CD4-positive, alpha-beta T cell (primary cell): Measurements from ENCODE around the gene CLDN22. TPM values are rescaled to one million over a fixed set of nuclear protein-coding genes. Genes with fewer than 3 reads are reported as not detected.

ENCODE experiments used
- ATAC-seq: fragments of 200-7000 bp; cut with Tn5 transposase; one replicate; pipeline ENCODE4 v1.10.0; 2022; ENCODE audit warnings: mild to moderate bottlenecking; ENCODE audit not compliant: poor library complexity
- CTCF ChIA-PET: fragments of 350-600 bp; sonication (Branson Sonifier 250); formaldehyde crosslinking; loops from one replicate; lab custom pipeline; 2021; ENCODE audit warnings: antibody characterized with exemption, inconsistent platforms; lab: Charles Lee
- POLR2A ChIA-PET: fragments of 350-600 bp; sonication (Branson Sonifier 250); formaldehyde crosslinking; loops from one replicate; lab custom pipeline; 2021; ENCODE audit warnings: antibody characterized with exemption, inconsistent platforms; lab: Charles Lee
- DNase-seq, 14 experiments: peaks; one replicate each; pipeline ENCODE4 v3.0.0-alpha.2; 2013 to 2020; ENCODE audit warnings: mixed read lengths in 2 of 14
- H3K27ac ChIP-seq, 2 donors: one replicate each; pipeline versions ENCODE4 v1.5.1 to v1.7.0; 2013; ENCODE audit warnings: low read length in 2 of 2, low read depth in 1 of 2, mild to moderate bottlenecking in 1 of 2
- H3K27me3 ChIP-seq, 2 experiments: 1 replicate in 1 of 2; 2 replicates in 1 of 2; pipeline versions ENCODE4 v1.6.1 to v1.7.0; 2013; ENCODE audit warnings: low read length in 2 of 2, control low read depth in 1 of 2, mild to moderate bottlenecking in 1 of 2, moderate library complexity in 1 of 2; ENCODE audit not compliant: insufficient read depth in 2 of 2, control insufficient read depth in 1 of 2
- H3K36me3 ChIP-seq: one replicate; pipeline ENCODE4 v1.6.1; 2013; ENCODE audit warnings: low read length, control low read depth; ENCODE audit not compliant: insufficient read depth
- H3K4me1 ChIP-seq: one replicate; pipeline ENCODE4 v1.6.1; 2013; ENCODE audit warnings: low read length, control low read depth; ENCODE audit not compliant: insufficient read depth
- H3K4me3 ChIP-seq: one replicate; pipeline ENCODE4 v1.5.1; 2013; ENCODE audit warnings: mild to moderate bottlenecking, low read length, moderate library complexity
- H3K9me3 ChIP-seq, 2 experiments: 1 replicate in 1 of 2; 2 replicates in 1 of 2; pipeline versions ENCODE4 v1.6.1 to v1.7.0; 2013; ENCODE audit warnings: low read length in 2 of 2, mild to moderate bottlenecking in 2 of 2, control low read depth in 1 of 2, moderate library complexity in 1 of 2; ENCODE audit not compliant: control insufficient read depth in 1 of 2, insufficient read depth in 1 of 2
- H3K27ac Mint-ChIP-seq: one replicate; pipeline ENCODE4 v1.8.0; 2020; ENCODE audit warnings: mixed read lengths
- H3K27me3 Mint-ChIP-seq: one replicate; pipeline ENCODE4 v1.8.0; 2021; ENCODE audit warnings: mixed read lengths
- H3K36me3 Mint-ChIP-seq: one replicate; pipeline ENCODE4 v1.8.0; 2021; ENCODE audit warnings: low read depth, mixed read lengths
- H3K4me1 Mint-ChIP-seq: one replicate; pipeline ENCODE4 v1.8.0; 2021; ENCODE audit warnings: low read depth, mixed read lengths
- H3K4me3 Mint-ChIP-seq: one replicate; pipeline ENCODE4 v1.8.0; 2020; ENCODE audit warnings: mild to moderate bottlenecking, mixed read lengths
- H3K9me3 Mint-ChIP-seq: one replicate; pipeline ENCODE4 v1.8.0; 2020; ENCODE audit warnings: mixed read lengths
- intact Hi-C, 2 experiments: fragments of 100-400 bp; cut with DNase I in 1 of 2; cut with micrococcal nuclease in 1 of 2; formaldehyde crosslinking; loops; one replicate each; pipeline versions ENCODE4 v1.15.1 to v1.9.0; 2023 to 2025; cut with DNase I, micrococcal nuclease
- total RNA-seq, 174 experiments: library from RNA in 2 of 174; stranded (reverse) in 2 of 174; gene quantifications; one replicate each; pipeline ENCODE4 v1.2.3 and lab custom pipeline; 2021 to 2026
- TF ChIP-seq, protein P1 (sequence below): fragments of 200-600 bp; IDR thresholded peaks from one replicate; pipeline ENCODE4 v1.8.0; 2022; ENCODE audit warnings: antibody characterized with exemption, mild to moderate bottlenecking

Gene CLDN22
- total RNA-seq, 2 experiments from 2014 or later, result not detected

DNA sequence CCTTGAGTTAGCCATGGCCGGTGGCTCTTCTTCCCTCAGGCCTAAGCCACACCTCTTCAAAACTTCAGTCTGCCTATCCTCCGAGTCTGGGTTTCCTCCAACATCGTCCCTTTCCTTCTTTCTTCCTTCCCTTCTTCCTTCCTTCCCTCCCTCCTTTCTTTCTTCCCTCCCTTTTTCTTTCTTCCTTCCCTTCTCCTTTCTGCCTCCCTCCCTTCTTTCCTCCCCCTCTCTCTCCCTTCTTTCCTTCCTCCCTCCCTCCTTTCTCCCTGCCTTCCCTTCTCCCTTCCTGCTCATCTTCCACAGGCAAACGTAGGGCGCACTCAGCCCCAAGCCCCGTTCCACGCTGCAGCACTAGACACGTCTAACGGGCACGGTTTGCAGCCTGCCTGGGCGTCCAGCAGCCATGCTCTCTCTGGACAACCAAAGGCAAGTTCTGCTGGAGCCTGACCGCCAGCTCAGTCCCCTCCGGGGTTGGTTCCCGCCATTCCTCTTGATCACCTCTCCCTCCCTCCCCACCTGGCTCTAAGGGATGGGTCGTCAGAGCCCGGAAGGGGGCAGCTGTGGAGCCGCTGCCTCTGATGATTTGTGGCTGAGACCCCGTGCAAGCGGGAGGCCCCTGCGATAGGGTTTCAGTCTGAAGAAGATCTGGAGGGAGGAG, 36.2 kb upstream of the CLDN22 start:
- Mint-ChIP-seq H3K4me1 (no peaks in the 10 kb centered on the region), H3K4me3 (no peak overlapping the region), H3K27me3 (peaks cover 24% of the 10 kb centered on the region), H3K9me3 (no peaks in the 10 kb centered on the region), H3K36me3 (no peaks in the 10 kb centered on the region), H3K27ac (no peak overlapping the region)
- intact Hi-C loops, result no loop called here
- TF ChIP-seq, protein P1, sequence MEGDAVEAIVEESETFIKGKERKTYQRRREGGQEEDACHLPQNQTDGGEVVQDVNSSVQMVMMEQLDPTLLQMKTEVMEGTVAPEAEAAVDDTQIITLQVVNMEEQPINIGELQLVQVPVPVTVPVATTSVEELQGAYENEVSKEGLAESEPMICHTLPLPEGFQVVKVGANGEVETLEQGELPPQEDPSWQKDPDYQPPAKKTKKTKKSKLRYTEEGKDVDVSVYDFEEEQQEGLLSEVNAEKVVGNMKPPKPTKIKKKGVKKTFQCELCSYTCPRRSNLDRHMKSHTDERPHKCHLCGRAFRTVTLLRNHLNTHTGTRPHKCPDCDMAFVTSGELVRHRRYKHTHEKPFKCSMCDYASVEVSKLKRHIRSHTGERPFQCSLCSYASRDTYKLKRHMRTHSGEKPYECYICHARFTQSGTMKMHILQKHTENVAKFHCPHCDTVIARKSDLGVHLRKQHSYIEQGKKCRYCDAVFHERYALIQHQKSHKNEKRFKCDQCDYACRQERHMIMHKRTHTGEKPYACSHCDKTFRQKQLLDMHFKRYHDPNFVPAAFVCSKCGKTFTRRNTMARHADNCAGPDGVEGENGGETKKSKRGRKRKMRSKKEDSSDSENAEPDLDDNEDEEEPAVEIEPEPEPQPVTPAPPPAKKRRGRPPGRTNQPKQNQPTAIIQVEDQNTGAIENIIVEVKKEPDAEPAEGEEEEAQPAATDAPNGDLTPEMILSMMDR, result no peak
- Histone ChIP-seq H3K27me3 (peaks cover 0 to 3% of the 10 kb centered on the region in 2 experiments), H3K36me3 (no peaks in the 10 kb centered on the region), H3K4me1 (no peaks in the 10 kb centered on the region), H3K27ac (no peak overlapping the region), H3K9me3 (no peaks in the 10 kb centered on the region), H3K4me3 (no peak overlapping the region)
- ATAC-seq, result no peak
- POLR2A ChIA-PET, result no interaction called here
- CTCF ChIA-PET, result no interaction called here
- no peak for DNase-seq

DNA sequence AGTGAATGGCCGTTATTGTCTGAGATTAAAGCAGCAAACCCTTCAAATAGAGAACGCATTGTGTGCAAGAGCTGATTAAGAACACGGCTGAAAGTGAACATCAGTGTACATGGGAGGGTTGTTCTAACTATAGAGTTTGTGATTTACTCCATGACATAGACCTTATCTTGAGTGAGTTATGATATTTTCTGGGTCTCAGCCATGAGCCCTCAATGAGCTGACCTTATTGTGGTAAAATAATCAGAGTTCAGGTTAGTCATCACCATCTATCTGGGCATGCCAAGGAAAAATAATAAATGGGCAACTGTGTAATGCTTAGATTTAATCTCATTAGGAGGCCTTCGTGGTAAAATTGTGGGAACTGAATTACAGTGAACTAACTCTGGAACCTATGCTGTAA, 35.3 kb upstream of the CLDN22 start:
- ChIA-PET CTCF (no interaction called here), POLR2A (no interaction called here)
- Histone ChIP-seq H3K4me3 (no peak overlapping the region), H3K36me3 (no peaks in the 10 kb centered on the region), H3K9me3 (no peaks in the 10 kb centered on the region), H3K27ac (no peak overlapping the region), H3K4me1 (no peaks in the 10 kb centered on the region), H3K27me3 (peaks cover 2 to 3% of the 10 kb centered on the region in 2 experiments)
- Mint-ChIP-seq H3K36me3 (no peaks in the 10 kb centered on the region), H3K4me1 (no peaks in the 10 kb centered on the region), H3K9me3 (no peaks in the 10 kb centered on the region), H3K27ac (no peak overlapping the region), H3K4me3 (no peak overlapping the region), H3K27me3 (peaks cover 31% of the 10 kb centered on the region)
- ATAC-seq (no peak), DNase-seq (no peak)
- TF ChIP-seq, protein P1, result no peak
- intact Hi-C loops, result no loop called here

DNA sequence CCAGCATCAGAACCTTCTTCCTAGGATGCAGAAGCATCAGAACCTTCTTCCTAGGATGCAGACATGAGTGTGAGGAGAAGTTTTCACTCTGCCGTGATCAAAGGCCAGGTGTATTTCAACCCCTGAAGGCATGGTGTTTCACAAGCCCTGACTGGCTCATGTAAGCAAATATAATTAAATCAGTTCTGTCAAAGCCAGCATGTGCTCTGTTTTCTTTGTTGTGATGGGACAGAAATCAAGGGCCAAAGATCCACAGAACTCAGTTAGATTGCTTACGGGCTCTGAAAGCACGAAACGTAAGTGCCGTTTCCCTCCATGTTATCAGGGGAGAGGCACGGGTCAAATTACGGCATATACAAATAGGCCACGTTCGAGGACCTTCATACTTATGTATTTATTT, 34.1 kb upstream of the CLDN22 start:
- Mint-ChIP-seq H3K9me3 (no peaks in the 10 kb centered on the region), H3K36me3 (no peaks in the 10 kb centered on the region), H3K27ac (no peak overlapping the region), H3K4me3 (no peak overlapping the region), H3K27me3 (peaks cover 39% of the 10 kb centered on the region), H3K4me1 (no peaks in the 10 kb centered on the region)
- Histone ChIP-seq H3K9me3 (no peaks in the 10 kb centered on the region), H3K36me3 (no peaks in the 10 kb centered on the region), H3K4me1 (no peaks in the 10 kb centered on the region), H3K27me3 (peaks cover 2 to 3% of the 10 kb centered on the region in 2 experiments), H3K27ac (no peak overlapping the region), H3K4me3 (no peak overlapping the region)
- DNase-seq (no peak), ATAC-seq (no peak)
- ChIA-PET CTCF (no interaction called here), POLR2A (no interaction called here)
- intact Hi-C loops, result no loop called here
- TF ChIP-seq, protein P1, result no peak
